B cell (primary cell): Measurements from ENCODE around the gene UTRN. TPM values are rescaled to one million over a fixed set of nuclear protein-coding genes. Genes with fewer than 3 reads are reported as not detected.

ENCODE experiments used
- ATAC-seq: fragments of 200-7000 bp; cut with Tn5 transposase; one replicate; pipeline ENCODE4 v1.10.0; 2021; ENCODE audit warnings: low read depth, mild to moderate bottlenecking, moderate number of reproducible peaks, moderate library complexity
- CTCF ChIA-PET: fragments of 350-600 bp; sonication (Branson Sonifier 250); formaldehyde crosslinking; loops from one replicate; lab custom pipeline; 2021; ENCODE audit warnings: antibody characterized with exemption, inconsistent platforms; lab: Charles Lee
- POLR2A ChIA-PET: fragments of 350-600 bp; sonication (Branson Sonifier 250); formaldehyde crosslinking; loops from one replicate; lab custom pipeline; 2021; ENCODE audit warnings: antibody characterized with exemption; lab: Charles Lee
- DNase-seq: peaks from one replicate; pipeline ENCODE4 v3.0.0; 2013
- H2AFZ ChIP-seq: 2 replicates; pipeline ENCODE4 v1.6.1; 2012; ENCODE audit warnings: mild to moderate bottlenecking, low read depth, low read length; ENCODE audit not compliant: insufficient read depth, poor library complexity, severe bottlenecking
- H3K27ac ChIP-seq, 2 donors: 1 replicate in 1 of 2; 2 replicates in 1 of 2; pipeline ENCODE4 v1.5.1; 2012 to 2013; ENCODE audit warnings: low read length in 2 of 2, mild to moderate bottlenecking in 2 of 2, moderate library complexity in 1 of 2
- H3K27me3 ChIP-seq, 4 experiments: fragments of 200-600 bp in 1 of 4; sonication (generic) in 1 of 4; replicated peaks in 1 of 4; 1 replicate in 2 of 4; 2 replicates in 2 of 4; pipeline versions ENCODE4 v1.6.1 to v1.7.0; 2013 to 2016; ENCODE audit warnings: low read length in 3 of 4, mild to moderate bottlenecking in 2 of 4, mixed read lengths in 1 of 4, moderate library complexity in 1 of 4; ENCODE audit not compliant: insufficient read depth in 4 of 4, control insufficient read depth in 3 of 4; ENCODE audit errors: control extremely low read depth in 1 of 4
- H3K36me3 ChIP-seq, 2 experiments: replicated peaks in 1 of 2; 1 replicate in 1 of 2; 2 replicates in 1 of 2; pipeline versions ENCODE4 v1.6.1 to v1.7.1; 2013; ENCODE audit warnings: low read length in 1 of 2; ENCODE audit not compliant: insufficient read depth in 2 of 2, control insufficient read depth in 1 of 2; ENCODE audit errors: control extremely low read depth in 1 of 2, extremely low read depth in 1 of 2
- H3K4me1 ChIP-seq, 2 donors: fragments of 200-600 bp in 1 of 2; sonication (generic) in 1 of 2; 1 replicate in 1 of 2; 2 replicates in 1 of 2; pipeline versions ENCODE4 v1.5.1 to v1.6.1; 2013 to 2017; ENCODE audit warnings: low read length in 2 of 2; ENCODE audit not compliant: control insufficient read depth in 2 of 2, insufficient read depth in 2 of 2
- H3K4me2 ChIP-seq: replicated peaks from 2 replicates; pipeline ENCODE3; 2012; ENCODE audit warnings: mild to moderate bottlenecking, low read depth, low read length; ENCODE audit not compliant: poor library complexity, severe bottlenecking
- H3K4me3 ChIP-seq, 5 experiments: fragments of 200-600 bp in 1 of 5; sonication (generic) in 1 of 5; 1 replicate in 3 of 5; 2 replicates in 2 of 5; pipeline versions ENCODE4 v1.5.1 to v1.7.0; 2011 to 2016; ENCODE audit warnings: low read length in 4 of 5, mild to moderate bottlenecking in 4 of 5, low read depth in 2 of 5, control low read depth in 1 of 5, moderate library complexity in 1 of 5; ENCODE audit not compliant: insufficient read depth in 1 of 5; ENCODE audit errors: control extremely low read depth in 1 of 5, extremely low read depth in 1 of 5
- H3K79me2 ChIP-seq: fragments of 200-600 bp; sonication (generic); one replicate; pipeline ENCODE4 v1.6.0; 2016; ENCODE audit warnings: low read length; ENCODE audit not compliant: control insufficient read depth, insufficient read depth
- H3K9ac ChIP-seq: fragments of 200-600 bp; sonication (generic); 2 replicates; pipeline ENCODE4 v1.6.1; 2017; ENCODE audit warnings: mild to moderate bottlenecking, low read length, moderate library complexity
- H3K9me3 ChIP-seq, 3 donors: one replicate each; pipeline versions ENCODE4 v1.6.1 to v1.7.1; 2013; ENCODE audit warnings: low read length in 2 of 3; ENCODE audit not compliant: control insufficient read depth in 2 of 3, insufficient read depth in 1 of 3; ENCODE audit errors: control extremely low read depth in 1 of 3
- H4K20me1 ChIP-seq: 2 replicates; pipeline ENCODE4 v1.6.0; 2012; ENCODE audit warnings: mild to moderate bottlenecking, low read length; ENCODE audit not compliant: insufficient read depth, control insufficient read depth, poor library complexity, severe bottlenecking
- H3K27ac Mint-ChIP-seq: one replicate; pipeline ENCODE4 v1.8.0; 2021; ENCODE audit warnings: mixed read lengths
- H3K27me3 Mint-ChIP-seq: one replicate; pipeline ENCODE4 v1.8.0; 2021; ENCODE audit warnings: mixed read lengths
- H3K4me1 Mint-ChIP-seq: one replicate; pipeline ENCODE4 v1.8.0; 2021; ENCODE audit warnings: mixed read lengths
- H3K4me3 Mint-ChIP-seq: one replicate; pipeline ENCODE4 v1.8.0; 2021; ENCODE audit warnings: mixed read lengths
- H3K9me3 Mint-ChIP-seq: one replicate; pipeline ENCODE4 v1.8.0; 2022; ENCODE audit warnings: mixed read lengths; ENCODE audit not compliant: insufficient read depth
- CTCF ChIP-seq: fragments of 200-600 bp; IDR thresholded peaks from one replicate; pipeline ENCODE4 v1.8.0; 2022; ENCODE audit warnings: antibody characterized with exemption, mild to moderate bottlenecking
- EZH2 ChIP-seq: IDR thresholded peaks from 2 replicates; pipeline ENCODE4 v1.6.1; 2012; ENCODE audit warnings: borderline replicate concordance, low read depth, mild to moderate bottlenecking, moderate library complexity, low read length; ENCODE audit not compliant: insufficient read depth, poor library complexity, severe bottlenecking
- WGBS: methylation state at CpG from one replicate; pipeline ENCODE4 v1.1.5; 2013; ENCODE audit warnings: missing lambda C conversion rate; ENCODE audit not compliant: insufficient coverage; 5-methylcytosine and 5-hydroxymethylcytosine counted together
- intact Hi-C: fragments of 100-400 bp; cut with micrococcal nuclease; formaldehyde crosslinking; loops from one replicate; pipeline ENCODE4 v1.10.0; 2022
- polyA plus RNA-seq: library from polyadenylated mRNA; depleted of rRNA; stranded (reverse); fragments of >200 nt; gene quantifications from 2 replicates; pipeline ENCODE4 v1.2.3, GENCODE V29; 2012
- total RNA-seq, 2 donors: library from RNA; stranded (reverse); fragments of 120-200 nt in 1 of 2; gene quantifications; 1 replicate in 1 of 2; 2 replicates in 1 of 2; pipeline versions ENCODE4 v1.2.3 to v1.2.4, GENCODE V29; 2013 to 2022

The UTRN gene
- total and polyA plus RNA-seq, 2 donors (not counting 1 experiment from before 2014, with no cell fraction given): 40.0 to 224 TPM

GRCh38 chr6:144314562-144314961, 29.4 kb downstream of the UTRN start:
- H3K27ac ChIP-seq: no peak overlapping the region
- Mint-ChIP-seq H3K27me3 (no peaks in the 10 kb centered on the region), H3K9me3 (no peaks in the 10 kb centered on the region), H3K27ac (no peak overlapping the region), H3K4me1 (peaks cover 16% of the 10 kb centered on the region), H3K4me3 (no peak overlapping the region)
- WGBS: 100% methylated on average over 1 of the region's 1 CpG
- TF ChIP-seq CTCF (no peak), EZH2 (no peak)
- H2AFZ ChIP-seq: no peak overlapping the region
- no peaks in the 10 kb centered on the region for H3K27me3 ChIP-seq
- H3K4me1 ChIP-seq: peaks cover 7 to 10% of the 10 kb centered on the region in 2 donors
- intact Hi-C loops: no loop called here
- H3K9me3 ChIP-seq: no peaks in the 10 kb centered on the region
- no peak for ATAC-seq
- no peaks in the 10 kb centered on the region for H3K79me2 ChIP-seq
- H3K9ac ChIP-seq: no peak overlapping the region
- ChIA-PET POLR2A (no interaction called here), CTCF (no interaction called here)
- H3K36me3 ChIP-seq: no peaks in the 10 kb centered on the region
- DNase-seq: no peak
- no peak overlapping the region for H3K4me3 ChIP-seq
- no peaks in the 10 kb centered on the region for H4K20me1 ChIP-seq
- H3K4me2 ChIP-seq: no peak overlapping the region

GRCh38 chr6:144315226-144315980, 30.3 kb downstream of the UTRN start:
- Histone ChIP-seq H3K4me1 (peaks cover 7 to 10% of the 10 kb centered on the region in 2 donors), H2AFZ (no peak overlapping the region), H3K27me3 (no peaks in the 10 kb centered on the region), H3K27ac (no peak overlapping the region), H3K9me3 (no peaks in the 10 kb centered on the region), H3K4me2 (no peak overlapping the region), H3K79me2 (no peaks in the 10 kb centered on the region), H3K9ac (no peak overlapping the region), H3K36me3 (no peaks in the 10 kb centered on the region), H3K4me3 (no peak overlapping the region), H4K20me1 (no peaks in the 10 kb centered on the region)
- CTCF ChIA-PET: no interaction called here
- ATAC-seq (no peak), DNase-seq (no peak)
- Mint-ChIP-seq H3K4me3 (no peak overlapping the region), H3K9me3 (no peaks in the 10 kb centered on the region), H3K27me3 (no peaks in the 10 kb centered on the region), H3K27ac (no peak overlapping the region), H3K4me1 (peaks cover 16% of the 10 kb centered on the region)
- no peak for TF ChIP-seq EZH2
- TF ChIP-seq CTCF: no peak
- POLR2A ChIA-PET: no interaction called here
- 93% methylated on average over 16 of the region's 16 CpGs for WGBS
- intact Hi-C loops: no loop called here
